ENCODE data around the gene RASA3.
"Not testable (repeated sequence)": the region's sequence is repeated elsewhere in the genome, so short reads cannot be mapped to it uniquely, and the experiment has no call there.

The RASA3 gene

GRCh38 chr13:114112826-114113322, 19.5 kb downstream of the RASA3 start:
- H4K20me1 ChIP-seq (ENCODE audit: insufficient read depth, low read length): peaks cover 65% of the 10 kb centered on the region
- peaks cover 73% of the 10 kb centered on the region for H3K4me1 ChIP-seq (ENCODE audit: insufficient read depth, low read length)
- H3K27ac ChIP-seq (ENCODE audit: low read length): peak overlapping the region; percentile 94
- peaks cover 85% of the 10 kb centered on the region for H3K79me2 ChIP-seq (ENCODE audit: insufficient read depth, low read length)
- TF ChIP-seq CTCF (IDR thresholded peaks at IDR 0.05; ENCODE audit: borderline replicate concordance, extremely low read depth, low read length, poor library complexity, severe bottlenecking) (peak; percentile 32), EZH2 (IDR thresholded peaks at IDR 0.05; ENCODE audit: borderline replicate concordance, low read depth, low read length, severe bottlenecking) (no peak)
- H3K4me2 ChIP-seq (ENCODE audit: insufficient read depth, low read length): peak overlapping the region; percentile 47
- peak overlapping the region; percentile 55 for H3K9ac ChIP-seq (ENCODE audit: low read depth, low read length)
- ATAC-seq (ENCODE audit: insufficient read depth, low read depth) (no peak), DNase-seq (no peak)
- no peaks in the 10 kb centered on the region for H3K9me3 ChIP-seq (ENCODE audit: insufficient read depth, low read length, severe bottlenecking)
- peaks cover 28% of the 10 kb centered on the region for H3K36me3 ChIP-seq (ENCODE audit: insufficient read depth, low read length)
- no peak overlapping the region for H2AFZ ChIP-seq (ENCODE audit: low read depth, low read length)
- H3K4me3 ChIP-seq (ENCODE audit: low read depth in 1 of 2, low read length in 2 of 2): no peak overlapping the region
- no peaks in the 10 kb centered on the region for H3K27me3 ChIP-seq (ENCODE audit: insufficient read depth, low read length, poor library complexity)

- peak overlapping the region; percentile 94 for H3K27ac ChIP-seq (ENCODE audit: low read length)
- peak overlapping the region; percentile 47 for H3K4me2 ChIP-seq (ENCODE audit: insufficient read depth, low read length)
- no peak for TF ChIP-seq EZH2 (IDR thresholded peaks at IDR 0.05; ENCODE audit: borderline replicate concordance, low read depth, low read length, severe bottlenecking)
Observed at GRCh38 chr13:114112231-114112825, 20.1 kb downstream of the RASA3 start.

GRCh38 chr13:114111577-114111976, 20.8 kb downstream of the RASA3 start:
- H3K36me3 ChIP-seq (ENCODE audit: insufficient read depth, low read length): peaks cover 29% of the 10 kb centered on the region
- no peak for TF ChIP-seq EZH2 (IDR thresholded peaks at IDR 0.05; ENCODE audit: borderline replicate concordance, low read depth, low read length, severe bottlenecking)
- no peak for TF ChIP-seq CTCF (IDR thresholded peaks at IDR 0.05; ENCODE audit: borderline replicate concordance, extremely low read depth, low read length, poor library complexity, severe bottlenecking)
- H3K4me3 ChIP-seq (ENCODE audit: low read depth in 1 of 2, low read length in 2 of 2): peak overlapping the region in 1 of 2 experiments; percentile 6; a peak in 1 of 4 replicates
- ATAC-seq (ENCODE audit: insufficient read depth, low read depth): peak; percentile 30; the same call in 1 of the 3 replicates
- peaks cover 67% of the 10 kb centered on the region for H4K20me1 ChIP-seq (ENCODE audit: insufficient read depth, low read length)
- H3K79me2 ChIP-seq (ENCODE audit: insufficient read depth, low read length): peaks cover 86% of the 10 kb centered on the region
- H2AFZ ChIP-seq (ENCODE audit: low read depth, low read length): no peak overlapping the region
- H3K9me3 ChIP-seq (ENCODE audit: insufficient read depth, low read length, severe bottlenecking): no peaks in the 10 kb centered on the region
- peak overlapping the region; percentile 47 for H3K4me2 ChIP-seq (ENCODE audit: insufficient read depth, low read length)
- peak; percentile 48 for DNase-seq
- H3K27ac ChIP-seq (ENCODE audit: low read length): peak overlapping the region; percentile 94
- H3K9ac ChIP-seq (ENCODE audit: low read depth, low read length): peak overlapping the region; percentile 55
- H3K4me1 ChIP-seq (ENCODE audit: insufficient read depth, low read length): peaks cover 68% of the 10 kb centered on the region
- no peaks in the 10 kb centered on the region for H3K27me3 ChIP-seq (ENCODE audit: insufficient read depth, low read length, poor library complexity)

More at GRCh38 chr13:114112231-114112825, 20.1 kb downstream of the RASA3 start:
- peaks cover 65% of the 10 kb centered on the region for H4K20me1 ChIP-seq (ENCODE audit: insufficient read depth, low read length)
- peaks cover 85% of the 10 kb centered on the region for H3K79me2 ChIP-seq (ENCODE audit: insufficient read depth, low read length)
- DNase-seq (no peak), ATAC-seq (ENCODE audit: insufficient read depth, low read depth) (no peak)
- no peaks in the 10 kb centered on the region for H3K27me3 ChIP-seq (ENCODE audit: insufficient read depth, low read length, poor library complexity)
- H3K36me3 ChIP-seq (ENCODE audit: insufficient read depth, low read length): peaks cover 26% of the 10 kb centered on the region
- H3K4me3 ChIP-seq (ENCODE audit: low read depth in 1 of 2, low read length in 2 of 2): peak overlapping the region in 1 of 2 experiments; percentile 7; a peak in 1 of 4 replicates
- H2AFZ ChIP-seq (ENCODE audit: low read depth, low read length): no peak overlapping the region
- H3K9ac ChIP-seq (ENCODE audit: low read depth, low read length): peak overlapping the region; percentile 55
- peaks cover 73% of the 10 kb centered on the region for H3K4me1 ChIP-seq (ENCODE audit: insufficient read depth, low read length)
- no peaks in the 10 kb centered on the region for H3K9me3 ChIP-seq (ENCODE audit: insufficient read depth, low read length, severe bottlenecking)

GRCh38 chr13:114110830-114111189, 21.6 kb downstream of the RASA3 start:
- Histone ChIP-seq H2AFZ (ENCODE audit: low read depth, low read length) (0 out of 2 replicates have a peak overlapping the region, but pooled peaks have one; percentile 36), H3K4me1 (ENCODE audit: insufficient read depth, low read length) (peaks cover 65% of the 10 kb centered on the region), H3K79me2 (ENCODE audit: insufficient read depth, low read length) (peaks cover 85% of the 10 kb centered on the region), H3K4me2 (ENCODE audit: insufficient read depth, low read length) (peak overlapping the region; percentile 69), H3K27ac (ENCODE audit: low read length) (peak overlapping the region; percentile 100), H3K4me3 (ENCODE audit: low read depth in 1 of 2, low read length in 2 of 2) (peak overlapping the region in 1 of 2 experiments; percentile 47; a peak in 2 of 4 replicates), H4K20me1 (ENCODE audit: insufficient read depth, low read length) (peaks cover 65% of the 10 kb centered on the region), H3K36me3 (ENCODE audit: insufficient read depth, low read length) (peaks cover 29% of the 10 kb centered on the region), H3K9ac (ENCODE audit: low read depth, low read length) (peak overlapping the region; percentile 67)
- ATAC-seq (ENCODE audit: insufficient read depth, low read depth); H3K9me3 ChIP-seq (ENCODE audit: insufficient read depth, low read length, severe bottlenecking); H3K27me3 ChIP-seq (ENCODE audit: insufficient read depth, low read length, poor library complexity); DNase-seq: not testable (repeated sequence)

Measured in DND-41 (cell line).